IMR-90 (cell line): Measurements from ENCODE around the gene SPHK2. TPM values are rescaled to one million over a fixed set of nuclear protein-coding genes. Genes with fewer than 3 reads are reported as not detected.

Experiments
- ATAC-seq: fragments of 200-7000 bp; cut with Tn5 transposase; 2 replicates; pipeline ENCODE4 v1.9.1; 2020; ENCODE audit warnings: low read depth, mild to moderate bottlenecking, moderate library complexity
- BruUV-seq: library from RNA; stranded (reverse); fragments of 400-500 nt; replicated peaks from 2 replicates; lab custom pipeline; 2021; lab: Mats Ljungman, UMichigan
- CTCF ChIA-PET: fragments of 300-600 bp; formaldehyde crosslinking; extraction: SDS; loops from one replicate; lab custom pipeline; 2021; ENCODE audit warnings: antibody characterized with exemption; lab: Yijun Ruan, JAX
- POLR2A ChIA-PET: fragments of 300-600 bp; sonication (Branson Sonifier 250); formaldehyde crosslinking; loops from one replicate; lab custom pipeline; 2022; ENCODE audit warnings: antibody characterized with exemption; ENCODE audit not compliant: unreplicated experiment; lab: Charles Lee
- DNase-seq: peaks from one replicate; pipeline ENCODE4 v3.0.0; 2013
- H2AFZ ChIP-seq: replicated peaks from 2 replicates; pipeline ENCODE3; 2013; ENCODE audit warnings: low read length, mild to moderate bottlenecking; ENCODE audit not compliant: poor library complexity
- H2AK5ac ChIP-seq: 2 replicates; pipeline ENCODE4 v1.6.1; 2013; ENCODE audit warnings: low read depth, low read length, inconsistent platforms
- H2AK9ac ChIP-seq: replicated peaks from 2 replicates; pipeline ENCODE3; 2013; ENCODE audit warnings: mild to moderate bottlenecking, low read depth, low read length, moderate library complexity; ENCODE audit not compliant: poor library complexity
- H2BK120ac ChIP-seq: 2 replicates; pipeline ENCODE4 v1.6.1; 2013; ENCODE audit warnings: low read depth, low read length, inconsistent platforms
- H2BK15ac ChIP-seq: 3 replicates; pipeline ENCODE4 v1.6.1; 2013; ENCODE audit warnings: low read depth, low read length, inconsistent platforms
- H2BK20ac ChIP-seq: 2 replicates; pipeline ENCODE4 v1.6.1; 2013; ENCODE audit warnings: low read depth, mild to moderate bottlenecking, inconsistent platforms, low read length, moderate library complexity
- H2BK5ac ChIP-seq: 2 replicates; pipeline ENCODE4 v1.6.1; 2013; ENCODE audit warnings: mild to moderate bottlenecking, low read depth, low read length, inconsistent platforms; ENCODE audit not compliant: poor library complexity, severe bottlenecking
- H3K14ac ChIP-seq: replicated peaks from 2 replicates; pipeline ENCODE4 v1.6.1; 2013; ENCODE audit warnings: low read depth, low read length, inconsistent platforms
- H3K18ac ChIP-seq: 2 replicates; pipeline ENCODE4 v1.6.1; 2013; ENCODE audit warnings: low read depth, low read length, control low read depth
- H3K23ac ChIP-seq: 2 replicates; pipeline ENCODE4 v1.6.1; 2013; ENCODE audit warnings: low read depth, low read length, inconsistent platforms
- H3K27ac ChIP-seq: 2 replicates; pipeline ENCODE4 v1.5.1; 2013; ENCODE audit warnings: mild to moderate bottlenecking, control low read depth, low read length; ENCODE audit not compliant: insufficient read depth
- H3K27me3 ChIP-seq: 2 replicates; pipeline ENCODE4 v1.6.1; 2013; ENCODE audit warnings: low read length; ENCODE audit not compliant: control insufficient read depth, insufficient read depth
- H3K36me3 ChIP-seq: 2 replicates; pipeline ENCODE4 v1.6.1; 2013; ENCODE audit warnings: low read length, mixed read lengths; ENCODE audit not compliant: control insufficient read depth, insufficient read depth
- H3K4ac ChIP-seq: 2 replicates; pipeline ENCODE4 v1.6.1; 2013; ENCODE audit warnings: low read depth, low read length, inconsistent platforms
- H3K4me1 ChIP-seq: 2 replicates; pipeline ENCODE4 v1.6.1; 2013; ENCODE audit warnings: low read length, mixed read lengths; ENCODE audit not compliant: control insufficient read depth, insufficient read depth
- H3K4me2 ChIP-seq: 2 replicates; pipeline ENCODE4 v1.6.1; 2013; ENCODE audit warnings: low read depth, mild to moderate bottlenecking, control low read depth, low read length, moderate library complexity
- H3K4me3 ChIP-seq: 2 replicates; pipeline ENCODE4 v1.5.1; 2013; ENCODE audit warnings: low read depth, mild to moderate bottlenecking, control low read depth, low read length, moderate library complexity; ENCODE audit not compliant: insufficient read depth
- H3K56ac ChIP-seq: 2 replicates; pipeline ENCODE4 v1.6.1; 2013; ENCODE audit warnings: low read length, inconsistent platforms; ENCODE audit not compliant: insufficient read depth; ENCODE audit errors: extremely low read depth
- H3K79me1 ChIP-seq, 2 experiments: 2 replicates each; pipeline ENCODE4 v1.6.1; 2013; ENCODE audit warnings: low read length in 2 of 2, inconsistent platforms in 1 of 2, low read depth in 1 of 2
- H3K9ac ChIP-seq: 2 replicates; pipeline ENCODE4 v1.6.1; 2013; ENCODE audit warnings: low read depth, low read length, control low read depth
- H3K9me1 ChIP-seq: 2 replicates; pipeline ENCODE4 v1.6.1; 2013; ENCODE audit warnings: low read length, inconsistent platforms; ENCODE audit not compliant: insufficient read depth
- H3K9me3 ChIP-seq: 2 replicates; pipeline ENCODE4 v1.6.1; 2013; ENCODE audit warnings: low read length; ENCODE audit not compliant: control insufficient read depth, insufficient read depth
- H4K20me1 ChIP-seq: 2 replicates; pipeline ENCODE4 v1.6.1; 2013; ENCODE audit warnings: low read length, inconsistent platforms; ENCODE audit not compliant: insufficient read depth
- H4K5ac ChIP-seq: 2 replicates; pipeline ENCODE4 v1.6.1; 2013; ENCODE audit warnings: mild to moderate bottlenecking, low read depth, low read length, control low read depth
- H4K8ac ChIP-seq, 2 experiments: 2 replicates each; pipeline ENCODE4 v1.6.1; 2013; ENCODE audit warnings: low read depth in 2 of 2, low read length in 2 of 2, control low read depth in 1 of 2, inconsistent platforms in 1 of 2
- H4K91ac ChIP-seq: 2 replicates; pipeline ENCODE4 v1.6.1; 2013; ENCODE audit warnings: low read depth, low read length, inconsistent platforms; ENCODE audit not compliant: insufficient read depth
- BHLHE40 ChIP-seq: fragments of 150-350 bp; IDR thresholded peaks from 2 replicates; pipeline ENCODE4 v1.6.1; 2016; ENCODE audit warnings: mild to moderate bottlenecking, low read depth, low read length
- CEBPB ChIP-seq: IDR thresholded peaks from 2 replicates; pipeline ENCODE4 v1.6.1; 2012; ENCODE audit warnings: low read depth, low read length, improper control_type of control experiment
- FOS ChIP-seq: fragments of 150-350 bp; IDR thresholded peaks from 2 replicates; pipeline ENCODE4 v1.6.1; 2016; ENCODE audit warnings: low read depth, low read length
- POLR2A ChIP-seq: IDR thresholded peaks from 2 replicates; pipeline ENCODE4 v1.6.1; 2012; ENCODE audit warnings: mild to moderate bottlenecking, low read depth, low read length
- RAD21 ChIP-seq: IDR thresholded peaks from 2 replicates; pipeline ENCODE4 v1.6.1; 2012; ENCODE audit warnings: low read length, improper control_type of control experiment
- RCOR1 ChIP-seq: IDR thresholded peaks from 2 replicates; pipeline ENCODE4 v1.6.1; 2012; ENCODE audit warnings: mild to moderate bottlenecking, low read length, improper control_type of control experiment; ENCODE audit not compliant: insufficient replicate concordance
- WGBS, 2 experiments: methylation state at CpG; one replicate each; pipeline versions ENCODE4 v1.1.5 to v1.1.7; 2013; ENCODE audit warnings: missing lambda C conversion rate in 2 of 2; ENCODE audit not compliant: insufficient read length in 1 of 2; ENCODE audit errors: extremely low coverage in 2 of 2; 5-methylcytosine and 5-hydroxymethylcytosine counted together
- dilution Hi-C: fragments of 300-500 bp; cut with HindIII; formaldehyde crosslinking; loops from one replicate; pipeline ENCODE4 v1.14.3; 2018; ENCODE audit warnings: low sequenced_read_pairs; ENCODE audit not compliant: unreplicated experiment
- in situ Hi-C: fragments of 300-500 bp; cut with MboI; formaldehyde crosslinking; loops from 3 replicates; pipeline ENCODE4 v1.14.3; 2019; ENCODE audit warnings: low sequenced_read_pairs, inconsistent platforms, mixed read lengths
- intact Hi-C: fragments of 100-400 bp; cut with micrococcal nuclease; formaldehyde crosslinking; loops from 2 replicates; pipeline ENCODE4 v1.10.0; 2022
- polyA plus RNA-seq, 3 experiments: library from polyadenylated mRNA; depleted of rRNA; stranded (reverse); fragments of >200 nt; gene quantifications; 2 replicates each; pipeline ENCODE4 v1.2.3, GENCODE V29; 2012; ENCODE audit warnings: low replicate concordance in 1 of 3
- total RNA-seq: library from RNA; depleted of rRNA; stranded (reverse); fragments of >200 nt; gene quantifications from 2 replicates; pipeline ENCODE4 v1.2.3, GENCODE V29; 2012

SPHK2 gene
- total and polyA plus RNA-seq, 2 of the 4 experiments (the other 2 are of a cell fraction) = 1.6 to 9.9 TPM

GRCh38 chr19:48629599-48630295 is 10.4 kb downstream of the SPHK2 start:
- Histone ChIP-seq H2AK5ac (peak overlapping the region; percentile 64; the same call in 1 of the 2 replicates), H3K23ac (no peak overlapping the region), H2AFZ (peak overlapping the region; percentile 46), H3K4me2 (no peak overlapping the region), H2BK120ac (no peak overlapping the region), H4K8ac (peak overlapping the region in 1 of 2 experiments; percentile 59; a peak in 1 of 4 replicates), H3K14ac (no peak overlapping the region), H4K5ac (no peak overlapping the region), H4K91ac (no peak overlapping the region), H3K9me1 (peaks cover 18% of the 10 kb centered on the region), H3K27ac (no peak overlapping the region), H3K56ac (no peak overlapping the region), H2BK5ac (no peak overlapping the region), H2BK15ac (no peak overlapping the region), H3K4me1 (peaks cover 37% of the 10 kb centered on the region), H3K4me3 (no peak overlapping the region), H3K18ac (no peak overlapping the region), H3K36me3 (peaks cover 6% of the 10 kb centered on the region; the same call in 1 of the 2 replicates), H3K9me3 (no peaks in the 10 kb centered on the region), H2BK20ac (no peak overlapping the region), H2AK9ac (no peak overlapping the region), H3K27me3 (no peaks in the 10 kb centered on the region), H3K9ac (no peak overlapping the region), H4K20me1 (no peaks in the 10 kb centered on the region), H3K4ac (no peak overlapping the region), H3K79me1 (peaks cover 4 to 17% of the 10 kb centered on the region in 2 experiments)
- no peak for DNase-seq
- TF ChIP-seq RAD21 (no peak), BHLHE40 (no peak), FOS (no peak), RCOR1 (no peak), POLR2A (no peak), CEBPB (no peak)
- in situ Hi-C loops = no loop called here
- dilution Hi-C loops = no loop called here
- ChIA-PET CTCF (no interaction called here), POLR2A (interaction anchor here (0.5 kb wide), 1 partner anchor 906 kb away, joined by 5 read pairs; no protein-coding TSS in a partner anchor)
- ATAC-seq = peak; percentile 10
- 49% methylated on average over 27 of the region's 48 CpGs; no CpG with 5 or more reads in 1 of the 2 experiments for WGBS, 2 experiments
- no TSS peak for BruUV-seq
- intact Hi-C loops = no loop called here
